ENCODE results near the gene RFXANK.

DNA sequence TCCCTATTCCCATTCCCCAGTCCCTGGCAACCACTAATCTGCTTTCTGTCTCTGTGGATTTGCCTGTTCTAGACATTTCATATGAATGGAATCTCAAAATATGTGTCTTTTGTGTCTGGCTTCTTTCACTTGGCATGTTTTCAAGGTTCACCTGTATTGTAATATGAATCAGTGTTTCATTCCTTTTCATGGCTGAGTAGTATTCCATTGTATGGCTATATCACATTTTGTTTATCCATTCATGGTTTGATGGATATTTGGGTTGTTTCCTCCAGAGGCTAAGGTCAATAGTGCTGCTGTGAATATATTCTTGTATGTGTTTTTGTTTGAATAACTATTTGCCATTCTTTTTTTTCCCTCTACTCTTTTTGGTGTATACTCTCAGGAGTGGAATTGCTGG lies 44.1 kb downstream of the RFXANK start:
- TF ChIP-seq ZSCAN20 (CRISPR knock-in tag; IDR thresholded peaks at IDR 0.05) = no peak
- TF ChIP-seq, protein P1, sequence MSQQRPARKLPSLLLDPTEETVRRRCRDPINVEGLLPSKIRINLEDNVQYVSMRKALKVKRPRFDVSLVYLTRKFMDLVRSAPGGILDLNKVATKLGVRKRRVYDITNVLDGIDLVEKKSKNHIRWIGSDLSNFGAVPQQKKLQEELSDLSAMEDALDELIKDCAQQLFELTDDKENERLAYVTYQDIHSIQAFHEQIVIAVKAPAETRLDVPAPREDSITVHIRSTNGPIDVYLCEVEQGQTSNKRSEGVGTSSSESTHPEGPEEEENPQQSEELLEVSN (IDR thresholded peaks at IDR 0.05; ENCODE audit: borderline replicate concordance, low read depth) = no peak
- no peak for TF ChIP-seq POLR2A (IDR thresholded peaks at IDR 0.05; ENCODE audit: low read length)
- TF ChIP-seq, protein P2, sequence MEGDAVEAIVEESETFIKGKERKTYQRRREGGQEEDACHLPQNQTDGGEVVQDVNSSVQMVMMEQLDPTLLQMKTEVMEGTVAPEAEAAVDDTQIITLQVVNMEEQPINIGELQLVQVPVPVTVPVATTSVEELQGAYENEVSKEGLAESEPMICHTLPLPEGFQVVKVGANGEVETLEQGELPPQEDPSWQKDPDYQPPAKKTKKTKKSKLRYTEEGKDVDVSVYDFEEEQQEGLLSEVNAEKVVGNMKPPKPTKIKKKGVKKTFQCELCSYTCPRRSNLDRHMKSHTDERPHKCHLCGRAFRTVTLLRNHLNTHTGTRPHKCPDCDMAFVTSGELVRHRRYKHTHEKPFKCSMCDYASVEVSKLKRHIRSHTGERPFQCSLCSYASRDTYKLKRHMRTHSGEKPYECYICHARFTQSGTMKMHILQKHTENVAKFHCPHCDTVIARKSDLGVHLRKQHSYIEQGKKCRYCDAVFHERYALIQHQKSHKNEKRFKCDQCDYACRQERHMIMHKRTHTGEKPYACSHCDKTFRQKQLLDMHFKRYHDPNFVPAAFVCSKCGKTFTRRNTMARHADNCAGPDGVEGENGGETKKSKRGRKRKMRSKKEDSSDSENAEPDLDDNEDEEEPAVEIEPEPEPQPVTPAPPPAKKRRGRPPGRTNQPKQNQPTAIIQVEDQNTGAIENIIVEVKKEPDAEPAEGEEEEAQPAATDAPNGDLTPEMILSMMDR (IDR thresholded peaks at IDR 0.05) = no peak
- TF ChIP-seq MYC (IDR thresholded peaks at IDR 0.05; ENCODE audit: borderline replicate concordance, low read length) = no peak
